Measurements from ENCODE around the gene GALNT2. TPM values are rescaled to one million over a fixed set of nuclear protein-coding genes. Genes with fewer than 3 reads are reported as not detected.

Gene GALNT2
- total and polyA plus RNA-seq, 2 of the 4 experiments (the other 2 are of a cell fraction) = 50.4 to 189 TPM

DNA sequence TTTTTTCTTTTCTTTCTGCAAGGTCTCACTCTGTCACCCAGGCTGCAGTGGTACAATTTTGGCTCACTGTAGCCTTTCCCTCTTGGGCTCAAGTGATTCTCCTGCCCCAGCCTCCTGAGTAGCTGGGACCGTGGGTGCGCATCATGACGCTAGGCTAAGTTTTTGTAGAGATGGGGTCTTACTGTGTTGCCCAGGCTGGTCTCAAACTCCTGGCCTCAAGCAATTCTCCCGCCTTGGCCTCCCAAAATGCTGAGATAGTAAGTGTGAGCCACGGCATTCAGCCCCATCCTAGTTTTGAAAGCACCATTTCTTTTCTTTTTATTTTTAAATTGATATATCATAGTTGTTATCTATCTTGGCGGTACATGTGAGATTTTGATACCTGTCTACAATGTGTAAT is 140.6 kb downstream of the GALNT2 start:
- Histone ChIP-seq H3K14ac (replicated peaks; ENCODE audit: low read depth, low read length) (no peak overlapping the region), H2AFZ (replicated peaks; ENCODE audit: low read length, poor library complexity) (no peak overlapping the region), H3K27me3 (ENCODE audit: control insufficient read depth, insufficient read depth, low read length) (no peaks in the 10 kb centered on the region), H3K4ac (ENCODE audit: low read depth, low read length) (no peak overlapping the region), H3K9me3 (ENCODE audit: control insufficient read depth, insufficient read depth, low read length) (no peaks in the 10 kb centered on the region), H3K79me1 (ENCODE audit: low read depth in 1 of 2, low read length in 2 of 2) (peaks cover 38 to 57% of the 10 kb centered on the region in 2 experiments), H3K23ac (ENCODE audit: low read depth, low read length) (no peak overlapping the region), H3K36me3 (ENCODE audit: control insufficient read depth, insufficient read depth, low read length) (peaks cover 16% of the 10 kb centered on the region), H2AK9ac (replicated peaks; ENCODE audit: low read depth, low read length, poor library complexity) (no peak overlapping the region), H2AK5ac (ENCODE audit: low read depth, low read length) (no peak overlapping the region), H3K27ac (ENCODE audit: insufficient read depth, low read length) (no peak overlapping the region), H4K91ac (ENCODE audit: insufficient read depth, low read depth, low read length) (no peak overlapping the region), H3K4me1 (ENCODE audit: control insufficient read depth, insufficient read depth, low read length) (peaks cover 16% of the 10 kb centered on the region), H3K9ac (ENCODE audit: low read depth, low read length) (no peak overlapping the region), H2BK20ac (ENCODE audit: low read depth, low read length) (no peak overlapping the region), H3K4me3 (ENCODE audit: insufficient read depth, low read depth, low read length) (no peak overlapping the region), H2BK120ac (ENCODE audit: low read depth, low read length) (no peak overlapping the region), H4K5ac (ENCODE audit: low read depth, low read length) (no peak overlapping the region), H2BK5ac (ENCODE audit: low read depth, low read length, poor library complexity, severe bottlenecking) (no peak overlapping the region), H3K18ac (ENCODE audit: low read depth, low read length) (no peak overlapping the region), H3K9me1 (ENCODE audit: insufficient read depth, low read length) (peaks cover 17% of the 10 kb centered on the region), H4K20me1 (ENCODE audit: insufficient read depth, low read length) (peaks cover 43% of the 10 kb centered on the region), H3K4me2 (ENCODE audit: low read depth, low read length) (no peak overlapping the region), H2BK15ac (ENCODE audit: low read depth, low read length) (no peak overlapping the region), H4K8ac (ENCODE audit: low read depth in 2 of 2, low read length in 2 of 2) (no peak overlapping the region), H3K56ac (ENCODE audit: extremely low read depth, insufficient read depth, low read length) (no peak overlapping the region)
- no peak for TF ChIP-seq MXI1 (IDR thresholded peaks at IDR 0.05; ENCODE audit: borderline replicate concordance, low read depth, low read length)
- TF ChIP-seq CEBPB (IDR thresholded peaks at IDR 0.05; ENCODE audit: low read depth, low read length) = no peak
- no peak for TF ChIP-seq MAZ (IDR thresholded peaks at IDR 0.05; ENCODE audit: borderline replicate concordance, low read depth, low read length)
- ChIA-PET CTCF (no interaction called here), POLR2A (ENCODE audit: unreplicated experiment) (no interaction called here)
- no TSS peak for BruUV-seq (replicated peaks)
- ATAC-seq (ENCODE audit: low read depth) (no peak), DNase-seq (no peak)
- intact Hi-C loops (cut with micrococcal nuclease) = no loop called here
- dilution Hi-C loops (cut with HindIII; ENCODE audit: low sequenced_read_pairs, unreplicated experiment) = no loop called here
- in situ Hi-C loops (cut with MboI; ENCODE audit: low sequenced_read_pairs) = no loop called here
- whole genome bisulfite sequencing, 2 experiments (ENCODE audit: extremely low coverage in 2 of 2, insufficient read length in 1 of 2) = no CpG with 5 or more reads among the region's 6 CpGs

Data from IMR-90 (cell line).